Fibroblast of the aortic adventitia (primary cell): ENCODE results near the gene KRTAP1-5. TPM values are rescaled to one million over a fixed set of nuclear protein-coding genes. Genes with fewer than 3 reads are reported as not detected.

Experiments
- DNase-seq: peaks from one replicate; pipeline ENCODE4 v3.0.0-alpha.2; 2010; ENCODE audit warnings: low read depth
- H3K4me3 ChIP-seq: 2 replicates; pipeline ENCODE4 v1.5.1; 2011; ENCODE audit warnings: low read depth, mild to moderate bottlenecking, control low read depth, low read length, moderate library complexity
- total RNA-seq: library from RNA; depleted of rRNA; stranded (reverse); fragments of >200 nt; gene quantifications from 2 replicates; pipeline ENCODE4 v1.2.3, GENCODE V29; 2012; ENCODE audit warnings: low replicate concordance
- TF ChIP-seq, protein P1 (sequence below): IDR thresholded peaks from 2 replicates; pipeline ENCODE4 v1.5.1; 2011; ENCODE audit warnings: mild to moderate bottlenecking, low read length, control low read depth, inconsistent platforms; ENCODE audit not compliant: insufficient read depth

Gene KRTAP1-5
- total RNA-seq, 1 donor = 1.4 TPM

DNA sequence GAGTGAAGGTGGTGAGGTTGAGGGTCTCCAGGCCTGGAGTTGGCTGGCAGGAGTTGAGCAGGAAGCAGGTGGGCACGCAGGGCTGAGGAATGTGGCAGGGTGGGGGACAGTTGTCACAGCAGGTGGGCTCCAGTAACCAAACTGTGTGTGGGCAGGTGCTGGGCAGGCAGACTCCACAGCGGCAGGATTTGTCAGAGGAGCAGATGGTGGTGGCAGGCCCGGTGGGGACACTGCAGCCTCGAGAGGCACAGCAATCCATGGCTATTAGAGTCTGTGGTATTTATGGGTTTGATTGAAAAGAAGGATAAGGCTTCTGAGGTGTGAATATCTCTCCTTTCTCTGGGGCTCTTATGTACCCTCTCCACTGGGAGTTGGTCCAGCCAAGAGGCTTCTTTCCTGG, 33.2 kb downstream of the KRTAP1-5 start, which contains the start of gene KRTAP3-3:
Gene KRTAP3-3, minus strand, starts transcription at position 326 of the 400 bp plus-strand sequence. Its CDS starts 67 bp downstream, at position 259.
- H3K4me3 ChIP-seq = no peak within 1 kb of the TSS
- TF ChIP-seq, protein P1, sequence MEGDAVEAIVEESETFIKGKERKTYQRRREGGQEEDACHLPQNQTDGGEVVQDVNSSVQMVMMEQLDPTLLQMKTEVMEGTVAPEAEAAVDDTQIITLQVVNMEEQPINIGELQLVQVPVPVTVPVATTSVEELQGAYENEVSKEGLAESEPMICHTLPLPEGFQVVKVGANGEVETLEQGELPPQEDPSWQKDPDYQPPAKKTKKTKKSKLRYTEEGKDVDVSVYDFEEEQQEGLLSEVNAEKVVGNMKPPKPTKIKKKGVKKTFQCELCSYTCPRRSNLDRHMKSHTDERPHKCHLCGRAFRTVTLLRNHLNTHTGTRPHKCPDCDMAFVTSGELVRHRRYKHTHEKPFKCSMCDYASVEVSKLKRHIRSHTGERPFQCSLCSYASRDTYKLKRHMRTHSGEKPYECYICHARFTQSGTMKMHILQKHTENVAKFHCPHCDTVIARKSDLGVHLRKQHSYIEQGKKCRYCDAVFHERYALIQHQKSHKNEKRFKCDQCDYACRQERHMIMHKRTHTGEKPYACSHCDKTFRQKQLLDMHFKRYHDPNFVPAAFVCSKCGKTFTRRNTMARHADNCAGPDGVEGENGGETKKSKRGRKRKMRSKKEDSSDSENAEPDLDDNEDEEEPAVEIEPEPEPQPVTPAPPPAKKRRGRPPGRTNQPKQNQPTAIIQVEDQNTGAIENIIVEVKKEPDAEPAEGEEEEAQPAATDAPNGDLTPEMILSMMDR = no peak
- no peak for DNase-seq

DNA sequence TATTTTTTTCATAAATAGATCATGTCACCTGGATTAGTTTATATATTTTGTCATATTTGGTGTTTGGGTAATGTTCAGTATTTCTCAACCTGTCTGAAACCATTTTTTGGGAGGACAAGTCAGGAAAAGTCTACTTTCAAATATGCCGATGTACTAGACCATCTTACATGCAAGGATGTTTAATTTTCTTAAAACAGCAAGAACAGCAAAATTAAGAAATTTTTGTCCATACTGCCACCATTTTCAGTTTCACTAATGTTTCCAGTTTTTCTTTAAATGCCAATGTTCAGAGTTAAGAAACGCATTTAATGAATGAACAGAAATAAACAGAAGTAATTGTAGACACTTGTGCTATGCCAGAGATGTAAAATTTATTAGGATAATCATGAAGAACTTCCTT, 33.9 kb downstream of the KRTAP1-5 start:
- DNase-seq = no peak
- no peak overlapping the region for H3K4me3 ChIP-seq
- TF ChIP-seq, protein P1 = no peak

DNA sequence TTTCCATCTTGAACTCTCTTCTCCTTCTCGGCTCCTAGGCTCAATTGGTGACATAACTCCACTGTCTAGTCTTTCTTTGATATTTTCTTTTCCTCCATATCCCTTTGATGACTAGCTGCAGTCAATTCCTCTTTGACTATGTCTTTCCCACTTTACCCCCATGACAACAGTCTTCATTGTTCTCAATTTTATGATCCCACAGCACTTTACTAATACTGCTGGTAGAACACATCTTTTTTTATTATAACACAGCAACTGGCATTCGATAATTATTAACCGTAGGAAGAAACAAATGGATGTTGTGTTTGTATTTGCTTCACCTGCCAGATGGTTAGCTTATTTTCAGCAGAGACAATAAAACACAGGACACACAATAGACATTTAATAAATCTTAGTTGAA, 34.3 kb downstream of the KRTAP1-5 start:
- no peak overlapping the region for H3K4me3 ChIP-seq
- DNase-seq = no peak
- TF ChIP-seq, protein P1 = no peak

DNA sequence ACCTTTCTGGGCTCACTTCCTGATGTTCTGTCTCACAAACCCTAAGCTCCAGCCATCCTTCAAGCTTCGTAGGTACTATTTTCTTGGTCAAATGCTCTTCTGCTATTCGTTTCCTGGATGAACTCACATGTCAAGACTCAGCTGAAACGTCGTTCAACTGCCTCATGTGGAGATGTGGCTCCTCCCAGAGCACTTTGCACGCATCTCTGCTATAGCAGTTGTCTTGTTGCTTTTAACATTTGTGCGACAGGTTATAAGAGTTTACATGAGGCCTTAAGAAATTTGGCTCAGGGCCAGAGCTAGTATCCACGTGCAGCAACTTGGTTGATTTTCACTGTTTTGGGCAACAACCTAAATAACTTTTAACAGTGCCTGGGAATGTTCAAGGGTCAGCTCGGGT, 40.1 kb downstream of the KRTAP1-5 start:
- DNase-seq = no peak
- no peak overlapping the region for H3K4me3 ChIP-seq
- TF ChIP-seq, protein P1 = no peak

DNA sequence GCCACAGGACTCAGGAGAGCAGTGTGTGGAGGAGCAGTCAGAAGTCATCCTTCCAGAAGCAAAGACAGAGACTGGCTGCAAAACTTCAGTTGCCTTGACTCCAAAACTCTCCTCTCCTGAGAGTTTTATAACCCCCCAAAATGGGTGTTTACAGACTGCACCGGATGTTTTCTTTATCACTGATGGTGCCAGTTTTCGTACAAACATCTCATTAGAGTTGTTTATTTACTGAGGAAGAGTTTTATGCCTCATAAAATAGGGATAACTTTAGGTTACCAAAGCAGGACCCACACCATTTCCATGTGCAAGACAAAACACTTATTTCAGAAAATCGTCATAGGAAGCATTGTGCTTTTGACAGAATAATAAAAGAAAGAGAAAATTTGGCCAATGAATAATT, 42.8 kb downstream of the KRTAP1-5 start, which contains the start of gene KRT40:
Gene KRT40, minus strand, starts transcription at position 101 of the 400 bp plus-strand sequence. Its CDS starts 53 bp downstream, at position 48.
- TF ChIP-seq, protein P1 = no peak
- no peak for DNase-seq
- H3K4me3 ChIP-seq = no peak within 1 kb of the TSS

DNA sequence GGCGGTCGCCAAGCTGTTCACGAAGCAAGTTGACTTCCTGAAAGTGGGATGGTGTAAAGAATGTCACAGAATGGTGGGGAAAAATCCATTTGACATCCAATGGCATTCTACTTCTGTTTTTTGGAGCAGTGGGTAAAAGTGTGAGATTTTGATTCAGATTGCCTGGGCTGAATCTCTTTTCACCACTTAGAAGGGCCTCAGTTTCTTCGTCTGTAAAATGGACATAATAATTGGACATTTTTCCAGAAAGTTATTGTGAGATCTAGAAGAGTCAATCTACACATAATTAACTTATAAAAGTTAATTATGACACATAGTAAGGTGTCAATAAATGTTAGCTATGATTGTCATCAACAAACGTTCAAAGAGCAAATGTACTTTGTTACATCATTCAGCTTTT, 45.9 kb downstream of the KRTAP1-5 start:
- TF ChIP-seq, protein P1 = no peak
- no peak for DNase-seq
- H3K4me3 ChIP-seq = no peak overlapping the region

DNA sequence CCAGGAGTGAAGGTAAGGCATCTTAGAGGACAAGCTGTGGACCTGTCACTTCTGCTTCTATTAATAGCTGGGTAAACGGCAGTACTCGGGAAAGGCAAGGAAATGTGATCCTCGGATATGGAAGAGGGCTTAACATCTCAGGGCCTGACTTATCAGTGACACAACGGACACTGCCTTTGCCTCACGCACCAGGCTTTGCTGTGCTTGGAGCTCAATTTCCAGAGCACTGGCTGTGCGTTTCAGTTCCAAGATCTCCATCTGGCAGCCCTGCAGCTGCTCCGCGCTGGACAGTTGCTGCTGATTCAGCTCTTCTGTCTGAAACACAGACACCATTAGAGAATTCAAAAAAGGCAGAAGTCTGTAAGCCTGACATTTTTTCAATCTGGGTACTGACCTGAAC, 46.4 kb downstream of the KRTAP1-5 start:
- peak; percentile 39 for DNase-seq
- TF ChIP-seq, protein P1 = no peak

More for the DNA sequence above, 46.4 kb downstream of the KRTAP1-5 start:
- H3K4me3 ChIP-seq = no peak overlapping the region
